HG02885 (cell line): ENCODE measurements around the gene EPX.

Experiments used
- ATAC-seq: cut with Tn5 transposase; IDR thresholded peaks from one replicate; pipeline ENCODE4 v1.9.1; 2021; ENCODE audit warnings: mild to moderate bottlenecking; ENCODE audit not compliant: unreplicated experiment, poor library complexity

Gene EPX

GRCh38 chr17:58247511-58248363 lies 55.2 kb downstream of the EPX start:
- ATAC-seq = no peak

GRCh38 chr17:58248955-58249269 lies 56.4 kb downstream of the EPX start:
- ATAC-seq = no peak

GRCh38 chr17:58249270-58250133 lies 57.0 kb downstream of the EPX start:
- ATAC-seq = peak; percentile 66

GRCh38 chr17:58250344-58251011 lies 58.0 kb downstream of the EPX start:
- ATAC-seq = no peak

GRCh38 chr17:58252141-58252540 lies 59.6 kb downstream of the EPX start:
- no peak for ATAC-seq

GRCh38 chr17:58253082-58253481 lies 60.6 kb downstream of the EPX start:
- no peak for ATAC-seq
